Mesendoderm (in vitro differentiated cells): Measurements from ENCODE around the gene YIPF5. TPM values are rescaled to one million over a fixed set of nuclear protein-coding genes. Genes with fewer than 3 reads are reported as not detected.

Source experiments
- DNase-seq: peaks from one replicate; pipeline ENCODE4 v3.0.0; 2013
- H2AK5ac ChIP-seq: 2 replicates; pipeline ENCODE4 v1.6.1; 2013; ENCODE audit warnings: low read length, inconsistent platforms
- H2BK120ac ChIP-seq: 2 replicates; pipeline ENCODE4 v1.6.1; 2013; ENCODE audit warnings: low read depth, mild to moderate bottlenecking, low read length, moderate library complexity, mixed read lengths
- H2BK15ac ChIP-seq: replicated peaks from 2 replicates; pipeline ENCODE4 v1.6.1; 2013; ENCODE audit warnings: low read depth, mild to moderate bottlenecking, moderate library complexity
- H2BK5ac ChIP-seq: 2 replicates; pipeline ENCODE4 v1.6.1; 2013; ENCODE audit warnings: low read length, inconsistent platforms
- H3K18ac ChIP-seq: 2 replicates; pipeline ENCODE4 v1.6.1; 2013; ENCODE audit warnings: mild to moderate bottlenecking, low read length, mixed read lengths
- H3K23ac ChIP-seq: one replicate; pipeline ENCODE4 v1.6.1; 2013; ENCODE audit warnings: low read length
- H3K27ac ChIP-seq: 2 replicates; pipeline ENCODE4 v1.5.1; 2013; ENCODE audit warnings: low read depth, mild to moderate bottlenecking, inconsistent platforms, low read length, moderate library complexity
- H3K27me3 ChIP-seq: 2 replicates; pipeline ENCODE4 v1.6.1; 2013; ENCODE audit warnings: low read length, control low read depth, mild to moderate bottlenecking, inconsistent platforms; ENCODE audit not compliant: insufficient read depth, poor library complexity
- H3K36me3 ChIP-seq: 2 replicates; pipeline ENCODE4 v1.6.1; 2013; ENCODE audit warnings: low read length, inconsistent platforms; ENCODE audit not compliant: control insufficient read depth, insufficient read depth
- H3K4ac ChIP-seq: one replicate; pipeline ENCODE4 v1.6.1; 2013; ENCODE audit warnings: low read depth, mild to moderate bottlenecking, low read length, moderate library complexity
- H3K4me1 ChIP-seq: 2 replicates; pipeline ENCODE4 v1.6.1; 2013; ENCODE audit warnings: low read depth, low read length, inconsistent platforms; ENCODE audit not compliant: control insufficient read depth
- H3K4me2 ChIP-seq: 2 replicates; pipeline ENCODE4 v1.6.1; 2013; ENCODE audit warnings: low read length
- H3K4me3 ChIP-seq: 2 replicates; pipeline ENCODE4 v1.5.1; 2013; ENCODE audit warnings: mild to moderate bottlenecking, low read length
- H3K56ac ChIP-seq: one replicate; pipeline ENCODE4 v1.6.1; 2013; ENCODE audit warnings: low read length
- H3K79me1 ChIP-seq: 2 replicates; pipeline ENCODE4 v1.6.1; 2013; ENCODE audit warnings: low read length, inconsistent platforms
- H3K79me2 ChIP-seq: 2 replicates; pipeline ENCODE4 v1.6.1; 2013; ENCODE audit warnings: mild to moderate bottlenecking, low read length; ENCODE audit not compliant: control insufficient read depth, insufficient read depth
- H3K9ac ChIP-seq: 2 replicates; pipeline ENCODE4 v1.6.1; 2013; ENCODE audit warnings: low read length, inconsistent platforms
- H4K5ac ChIP-seq: one replicate; pipeline ENCODE4 v1.6.1; 2013; ENCODE audit warnings: low read length
- H4K8ac ChIP-seq: one replicate; pipeline ENCODE4 v1.6.1; 2013; ENCODE audit warnings: low read depth, mild to moderate bottlenecking, control low read depth, low read length, moderate library complexity
- WGBS: extraction: QIAGEN DNeasy Blood & Tissue Kit; methylation state at CpG from one replicate; pipeline ENCODE4 v1.1.7; 2013; ENCODE audit warnings: low lambda C conversion rate, missing lambda C conversion rate; ENCODE audit not compliant: insufficient coverage; ENCODE audit errors: extremely low coverage; 5-methylcytosine and 5-hydroxymethylcytosine counted together
- polyA plus RNA-seq, 2 experiments: library from polyadenylated mRNA; stranded (reverse); fragments of 200-250 nt; gene quantifications; one replicate each; pipeline ENCODE4 v1.2.3, GENCODE V29; 2013

YIPF5 gene
- polyA plus RNA-seq (2013, experiment 1 of 2) = 26.7 TPM
- polyA plus RNA-seq (2013, experiment 2 of 2) = 26.9 TPM

- peak within 1 kb of the TSS; percentile 70 for H3K4me2 ChIP-seq
- H3K4me1 ChIP-seq = no peaks in the 10 kb centered on the region
- H4K5ac ChIP-seq = peak within 1 kb of the TSS; percentile 68
- peak; percentile 99 for DNase-seq
- H3K79me2 ChIP-seq = peaks cover 10% of the 10 kb centered on the region
- H3K9ac ChIP-seq = peak within 1 kb of the TSS; percentile 74
- no peak within 1 kb of the TSS for H3K27ac ChIP-seq
- no peaks in the 10 kb centered on the region for H3K27me3 ChIP-seq
- H3K36me3 ChIP-seq = no peaks in the 10 kb centered on the region
- H3K4ac ChIP-seq = no peak within 1 kb of the TSS
- H2AK5ac ChIP-seq = no peak within 1 kb of the TSS
- H3K56ac ChIP-seq = peak within 1 kb of the TSS; percentile 85
- H2BK5ac ChIP-seq = no peak within 1 kb of the TSS
- no peak within 1 kb of the TSS for H2BK15ac ChIP-seq
- H3K18ac ChIP-seq = no peak within 1 kb of the TSS
- H4K8ac ChIP-seq = no peak within 1 kb of the TSS
- WGBS = no CpG with 5 or more reads among the region's 39 CpGs
- peak within 1 kb of the TSS; percentile 78 for H3K4me3 ChIP-seq
- peaks cover 3% of the 10 kb centered on the region for H3K79me1 ChIP-seq
- H2BK120ac ChIP-seq = no peak within 1 kb of the TSS
- no peak within 1 kb of the TSS for H3K23ac ChIP-seq
Measured at GRCh38 chr5:144170276-144171024, at the start of gene YIPF5, which contains the start of gene KCTD16. TSS of gene YIPF5 (minus strand) at chr5:144170659. CDS start at chr5:144169955, 704 bp downstream. TSS of gene KCTD16 (plus strand) at chr5:144170873.

GRCh38 chr5:144219869-144220268, 49.4 kb upstream of the YIPF5 start:
- Histone ChIP-seq H2BK5ac (no peak overlapping the region), H3K18ac (no peak overlapping the region), H2AK5ac (no peak overlapping the region), H3K79me2 (no peaks in the 10 kb centered on the region), H3K9ac (no peak overlapping the region), H3K4ac (no peak overlapping the region), H3K27ac (no peak overlapping the region), H3K27me3 (no peaks in the 10 kb centered on the region), H2BK120ac (no peak overlapping the region), H4K8ac (no peak overlapping the region), H2BK15ac (no peak overlapping the region), H3K4me2 (no peak overlapping the region), H3K79me1 (no peaks in the 10 kb centered on the region), H3K23ac (no peak overlapping the region), H3K56ac (no peak overlapping the region), H3K4me3 (no peak overlapping the region), H3K36me3 (no peaks in the 10 kb centered on the region), H3K4me1 (no peaks in the 10 kb centered on the region), H4K5ac (no peak overlapping the region)
- WGBS = no CpG with 5 or more reads among the region's 3 CpGs
- DNase-seq = no peak

GRCh38 chr5:144210655-144211054, 40.2 kb upstream of the YIPF5 start:
- no peak overlapping the region for H3K18ac ChIP-seq
- no peak overlapping the region for H3K56ac ChIP-seq
- no peak overlapping the region for H3K4ac ChIP-seq
- H3K79me2 ChIP-seq = no peaks in the 10 kb centered on the region
- no peaks in the 10 kb centered on the region for H3K36me3 ChIP-seq
- H2AK5ac ChIP-seq = no peak overlapping the region
- no peak overlapping the region for H4K5ac ChIP-seq
- no peaks in the 10 kb centered on the region for H3K4me1 ChIP-seq
- H2BK15ac ChIP-seq = no peak overlapping the region
- H3K27me3 ChIP-seq = no peaks in the 10 kb centered on the region
- H3K9ac ChIP-seq = no peak overlapping the region
- H3K23ac ChIP-seq = no peak overlapping the region
- H3K27ac ChIP-seq = no peak overlapping the region
- no peak for DNase-seq
- H2BK120ac ChIP-seq = no peak overlapping the region
- H2BK5ac ChIP-seq = no peak overlapping the region
- H3K4me3 ChIP-seq = no peak overlapping the region
- H4K8ac ChIP-seq = no peak overlapping the region
- H3K4me2 ChIP-seq = no peak overlapping the region
- no peaks in the 10 kb centered on the region for H3K79me1 ChIP-seq
- WGBS = no CpG with 5 or more reads among the region's 1 CpG

- Histone ChIP-seq H3K4me3 (no peak overlapping the region), H3K36me3 (no peaks in the 10 kb centered on the region), H2BK5ac (no peak overlapping the region), H3K27ac (no peak overlapping the region), H3K79me2 (no peaks in the 10 kb centered on the region), H3K79me1 (no peaks in the 10 kb centered on the region), H3K4me1 (no peaks in the 10 kb centered on the region), H3K27me3 (no peaks in the 10 kb centered on the region), H3K18ac (no peak overlapping the region), H2BK120ac (no peak overlapping the region), H3K23ac (no peak overlapping the region), H3K4ac (no peak overlapping the region), H3K4me2 (no peak overlapping the region), H3K9ac (no peak overlapping the region), H4K8ac (no peak overlapping the region), H3K56ac (no peak overlapping the region), H2AK5ac (no peak overlapping the region), H4K5ac (no peak overlapping the region), H2BK15ac (no peak overlapping the region)
- no peak for DNase-seq
- WGBS = no CpG with 5 or more reads among the region's 4 CpGs
Measured at GRCh38 chr5:144209361-144209760, 38.9 kb upstream of the YIPF5 start.

GRCh38 chr5:144207875-144208444, 37.5 kb upstream of the YIPF5 start:
- Histone ChIP-seq H3K56ac (no peak overlapping the region), H3K4me1 (no peaks in the 10 kb centered on the region), H3K27me3 (no peaks in the 10 kb centered on the region), H3K36me3 (no peaks in the 10 kb centered on the region), H3K9ac (no peak overlapping the region), H3K79me2 (no peaks in the 10 kb centered on the region), H4K5ac (no peak overlapping the region), H4K8ac (no peak overlapping the region), H3K4ac (no peak overlapping the region), H3K79me1 (no peaks in the 10 kb centered on the region), H2AK5ac (no peak overlapping the region), H3K23ac (no peak overlapping the region), H2BK5ac (no peak overlapping the region), H3K4me3 (no peak overlapping the region), H2BK120ac (no peak overlapping the region), H3K27ac (no peak overlapping the region), H3K4me2 (no peak overlapping the region), H3K18ac (no peak overlapping the region), H2BK15ac (no peak overlapping the region)
- DNase-seq = no peak
